ENCODE data around the gene CATSPERD. TPM values are rescaled to one million over a fixed set of nuclear protein-coding genes. Genes with fewer than 3 reads are reported as not detected.

Gene CATSPERD
- total and polyA plus RNA-seq, 7 donors = not detected

DNA sequence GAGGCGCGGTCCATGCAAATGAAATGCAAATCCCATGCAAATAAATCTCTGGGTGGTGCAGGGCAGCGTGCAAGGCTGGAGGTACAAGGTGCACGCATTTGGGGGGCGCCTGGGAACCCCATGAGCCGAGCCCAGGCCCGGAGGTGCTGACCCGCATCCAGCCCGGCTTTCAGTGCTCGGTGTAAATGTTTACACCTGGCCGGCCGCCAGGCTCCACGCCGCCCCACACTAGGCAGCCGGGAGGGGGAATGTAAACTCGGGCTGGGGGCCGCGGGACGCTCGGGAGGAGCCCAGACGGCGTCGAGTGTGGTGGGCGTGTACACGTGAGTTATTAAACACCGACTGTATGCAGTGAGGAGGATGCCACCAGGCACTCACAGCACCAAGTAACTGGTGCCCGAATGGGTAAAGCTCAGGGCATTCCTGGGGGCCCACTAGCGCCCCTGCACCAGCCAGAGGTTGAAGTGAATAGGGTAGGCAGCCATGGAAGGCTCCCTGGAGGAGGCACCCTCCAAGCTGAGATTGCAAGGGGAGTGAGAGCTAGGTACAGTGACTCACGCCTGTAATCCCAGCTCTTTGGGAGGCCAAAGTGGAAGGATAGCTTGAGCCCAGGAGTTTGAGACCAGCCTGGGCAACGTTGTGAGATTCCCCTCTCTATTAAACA is 101.9 kb downstream of the CATSPERD start:
- H3K27me3 ChIP-seq (ENCODE audit: insufficient read depth in 3 of 3, low read length in 2 of 3) = peaks cover 0 to 59% (median 13%) of the 10 kb centered on the region in 3 donors
- ATAC-seq (no peak), DNase-seq (no peak)
- no peak overlapping the region for H3K27ac ChIP-seq
- 41 to 49% (median 43%) methylated on average over 30 of the region's 30 CpGs for WGBS, 3 donors
- no peak for TF ChIP-seq CTCF (IDR thresholded peaks at IDR 0.05)
- H3K4me3 ChIP-seq = no peak overlapping the region
- H3K9me3 ChIP-seq = no peaks in the 10 kb centered on the region
- no peaks in the 10 kb centered on the region for H3K4me1 ChIP-seq
- H3K36me3 ChIP-seq (ENCODE audit: insufficient read depth in 1 of 2, low read depth in 1 of 2) = no peaks in the 10 kb centered on the region
- intact Hi-C loops (cut with DNase I) = no loop called here

DNA sequence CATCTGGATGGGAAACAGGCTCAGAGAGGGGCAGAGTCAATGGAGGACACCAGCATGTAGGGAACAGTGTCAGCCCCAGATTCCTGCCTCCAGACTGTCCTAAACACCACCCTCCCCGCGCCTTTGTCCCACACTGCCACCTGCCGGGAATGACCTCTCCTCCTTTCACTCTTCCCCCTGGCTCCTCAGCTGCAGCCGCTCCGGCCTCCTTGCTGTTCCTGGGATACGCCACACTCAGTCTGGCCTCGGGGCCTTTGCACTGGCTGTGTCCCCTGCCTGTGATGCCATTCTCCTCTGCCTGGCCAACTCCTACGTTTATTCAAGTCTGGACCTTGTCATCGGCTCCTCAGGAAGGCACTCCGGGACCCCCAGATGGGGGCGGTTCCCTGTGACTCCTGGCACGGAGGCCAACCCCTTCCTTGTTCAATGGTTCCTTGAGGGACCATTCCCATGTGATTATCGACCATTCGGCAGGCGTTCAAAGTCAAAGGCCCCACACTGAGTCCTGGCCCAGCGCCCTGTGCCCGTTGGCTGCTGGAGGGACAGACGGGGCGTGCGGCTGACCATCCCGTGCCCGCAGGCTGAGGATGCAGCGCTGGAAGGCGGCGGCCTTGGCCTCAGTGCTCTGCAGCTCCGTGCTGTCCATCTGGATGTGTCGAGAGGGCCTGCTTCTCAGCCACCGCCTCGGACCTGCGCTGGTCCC is 103.3 kb downstream of the CATSPERD start:
- no peak overlapping the region for H3K27ac ChIP-seq
- intact Hi-C loops (cut with DNase I) = no loop called here
- TF ChIP-seq CTCF (IDR thresholded peaks at IDR 0.05) = no peak
- no peak overlapping the region for H3K4me3 ChIP-seq
- no peaks in the 10 kb centered on the region for H3K4me1 ChIP-seq
- 75 to 81% (median 77%) methylated on average over 30 of the region's 30 CpGs for whole genome bisulfite sequencing, 3 donors
- DNase-seq = no peak
- H3K27me3 ChIP-seq (ENCODE audit: insufficient read depth in 3 of 3, low read length in 2 of 3) = peaks cover 0 to 72% (median 24%) of the 10 kb centered on the region in 3 donors
- ATAC-seq = no peak
- H3K36me3 ChIP-seq (ENCODE audit: insufficient read depth in 1 of 2, low read depth in 1 of 2) = no peaks in the 10 kb centered on the region
- no peaks in the 10 kb centered on the region for H3K9me3 ChIP-seq

GRCh38 chr19:5824751-5825150 is 104.3 kb downstream of the CATSPERD start:
- no peak overlapping the region for H3K27ac ChIP-seq
- intact Hi-C loops (cut with DNase I) = no loop called here
- H3K27me3 ChIP-seq (ENCODE audit: insufficient read depth in 3 of 3, low read length in 2 of 3) = peaks cover 0 to 72% (median 29%) of the 10 kb centered on the region in 3 donors
- H3K9me3 ChIP-seq = no peaks in the 10 kb centered on the region
- no peak overlapping the region for H3K4me3 ChIP-seq
- H3K4me1 ChIP-seq = no peaks in the 10 kb centered on the region
- no peaks in the 10 kb centered on the region for H3K36me3 ChIP-seq (ENCODE audit: insufficient read depth in 1 of 2, low read depth in 1 of 2)
- no peak for DNase-seq
- no peak for ATAC-seq
- WGBS, 3 donors = 60 to 63% (median 62%) methylated on average over 10 of the region's 10 CpGs
- TF ChIP-seq CTCF (IDR thresholded peaks at IDR 0.05) = no peak

DNA sequence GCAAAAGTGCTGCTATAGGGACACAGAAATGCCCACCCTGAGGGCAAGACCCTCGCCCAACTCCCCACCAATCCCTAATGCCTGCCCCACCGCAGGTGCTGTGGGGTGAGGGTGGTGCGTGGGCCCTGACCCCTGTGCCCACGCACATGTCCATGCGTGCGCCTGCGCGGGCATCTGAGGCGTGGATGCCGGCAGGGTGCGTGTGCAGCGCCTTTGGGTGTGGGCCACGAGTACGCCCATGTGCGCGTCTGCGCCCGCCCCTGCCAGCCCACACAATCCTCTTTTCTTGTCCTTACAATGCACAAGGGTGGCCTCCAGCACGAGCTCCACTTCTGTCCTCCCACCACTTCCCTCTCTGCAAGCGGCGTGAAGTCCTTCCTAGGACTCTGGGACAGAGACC is 104.7 kb downstream of the CATSPERD start:
- H3K4me1 ChIP-seq = no peaks in the 10 kb centered on the region

More for the DNA sequence above, 104.7 kb downstream of the CATSPERD start:
- Histone ChIP-seq H3K27ac (no peak overlapping the region), H3K36me3 (ENCODE audit: insufficient read depth in 1 of 2, low read depth in 1 of 2) (no peaks in the 10 kb centered on the region), H3K27me3 (ENCODE audit: insufficient read depth in 3 of 3, low read length in 2 of 3) (peaks cover 0 to 76% (median 32%) of the 10 kb centered on the region in 3 donors), H3K4me3 (no peak overlapping the region), H3K9me3 (no peaks in the 10 kb centered on the region)
- ATAC-seq (no peak), DNase-seq (no peak)
- TF ChIP-seq CTCF (IDR thresholded peaks at IDR 0.05) = no peak
- intact Hi-C loops (cut with DNase I) = no loop called here
- 86 to 90% (median 88%) methylated on average over 18 to 21 of the region's 21 CpGs for WGBS, 3 donors
